PC-9 (cell line): ENCODE measurements around the gene RARS2.

ENCODE experiments used
- EZH2 ChIP-seq: fragments of 200-600 bp; sonication (generic); IDR thresholded peaks from 2 replicates; pipeline ENCODE4 v1.8.0; 2017; ENCODE audit warnings: antibody characterized with exemption, low read depth
- TF ChIP-seq, protein P1 (sequence below): fragments of 200-600 bp; sonication (generic); conservative IDR thresholded peaks from 2 replicates; pipeline ENCODE4 v1.6.1; 2017; ENCODE audit warnings: mixed run types, antibody characterized with exemption, mild to moderate bottlenecking, moderate library complexity

GRCh38 chr6:87518453-87518852 lies 71.3 kb downstream of the RARS2 start:
- TF ChIP-seq EZH2, result no peak
- TF ChIP-seq, protein P1, sequence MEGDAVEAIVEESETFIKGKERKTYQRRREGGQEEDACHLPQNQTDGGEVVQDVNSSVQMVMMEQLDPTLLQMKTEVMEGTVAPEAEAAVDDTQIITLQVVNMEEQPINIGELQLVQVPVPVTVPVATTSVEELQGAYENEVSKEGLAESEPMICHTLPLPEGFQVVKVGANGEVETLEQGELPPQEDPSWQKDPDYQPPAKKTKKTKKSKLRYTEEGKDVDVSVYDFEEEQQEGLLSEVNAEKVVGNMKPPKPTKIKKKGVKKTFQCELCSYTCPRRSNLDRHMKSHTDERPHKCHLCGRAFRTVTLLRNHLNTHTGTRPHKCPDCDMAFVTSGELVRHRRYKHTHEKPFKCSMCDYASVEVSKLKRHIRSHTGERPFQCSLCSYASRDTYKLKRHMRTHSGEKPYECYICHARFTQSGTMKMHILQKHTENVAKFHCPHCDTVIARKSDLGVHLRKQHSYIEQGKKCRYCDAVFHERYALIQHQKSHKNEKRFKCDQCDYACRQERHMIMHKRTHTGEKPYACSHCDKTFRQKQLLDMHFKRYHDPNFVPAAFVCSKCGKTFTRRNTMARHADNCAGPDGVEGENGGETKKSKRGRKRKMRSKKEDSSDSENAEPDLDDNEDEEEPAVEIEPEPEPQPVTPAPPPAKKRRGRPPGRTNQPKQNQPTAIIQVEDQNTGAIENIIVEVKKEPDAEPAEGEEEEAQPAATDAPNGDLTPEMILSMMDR, result no peak
